Keratinocyte (primary cell): ENCODE data around the gene FGGY. TPM values are rescaled to one million over a fixed set of nuclear protein-coding genes. Genes with fewer than 3 reads are reported as not detected.

Source experiments
- DNase-seq: peaks from one replicate; pipeline ENCODE4 v3.0.0-alpha.2; 2011; ENCODE audit warnings: low read depth, missing footprints, low spot score
- FAIRE-seq: peaks from 2 replicates; lab custom pipeline; 2011; peaks lifted over from hg19 to GRCh38; lab: Jason Lieb, UNC
- H2AFZ ChIP-seq: 2 replicates; pipeline ENCODE4 v1.6.0; 2012; ENCODE audit warnings: low read length, control low read depth, inconsistent platforms; ENCODE audit not compliant: control insufficient read depth
- H3K27ac ChIP-seq: 2 replicates; pipeline ENCODE4 v1.5.1; 2011; ENCODE audit warnings: low read length; ENCODE audit not compliant: control insufficient read depth, insufficient read depth
- H3K27me3 ChIP-seq: 3 replicates; pipeline ENCODE4 v1.6.0; 2011; ENCODE audit warnings: low read length; ENCODE audit not compliant: control insufficient read depth, insufficient read depth; ENCODE audit errors: extremely low read depth
- H3K36me3 ChIP-seq, 2 experiments: 2 replicates in 1 of 2; 3 replicates in 1 of 2; pipeline ENCODE4 v1.5.1; 2011; ENCODE audit warnings: low read length in 2 of 2, mild to moderate bottlenecking in 1 of 2; ENCODE audit not compliant: control insufficient read depth in 2 of 2, insufficient read depth in 2 of 2; ENCODE audit errors: extremely low read depth in 1 of 2
- H3K4me1 ChIP-seq: 3 replicates; pipeline ENCODE4 v1.5.1; 2011; ENCODE audit warnings: low read length; ENCODE audit not compliant: control insufficient read depth, insufficient read depth; ENCODE audit errors: extremely low read depth
- H3K4me2 ChIP-seq: 3 replicates; pipeline ENCODE4 v1.6.0; 2011; ENCODE audit warnings: low read depth, low read length; ENCODE audit not compliant: control insufficient read depth, insufficient read depth; ENCODE audit errors: extremely low read depth
- H3K4me3 ChIP-seq, 3 experiments: fragments of 200-600 bp in 1 of 3; sonication (generic) in 1 of 3; 2 replicates in 2 of 3; 3 replicates in 1 of 3; pipeline ENCODE4 v1.5.1; 2011 to 2016; ENCODE audit warnings: low read length in 3 of 3, mild to moderate bottlenecking in 3 of 3, control low read depth in 2 of 3, inconsistent platforms in 1 of 3, low read depth in 1 of 3, mixed read lengths in 1 of 3, mixed run types in 1 of 3, moderate library complexity in 1 of 3; ENCODE audit not compliant: control insufficient read depth in 2 of 3, insufficient read depth in 2 of 3; ENCODE audit errors: extremely low read depth in 1 of 3
- H3K79me2 ChIP-seq: 2 replicates; pipeline ENCODE4 v1.6.0; 2012; ENCODE audit warnings: low read length; ENCODE audit not compliant: control insufficient read depth, insufficient read depth
- H3K9ac ChIP-seq: 3 replicates; pipeline ENCODE4 v1.6.0; 2011; ENCODE audit warnings: low read length; ENCODE audit not compliant: control insufficient read depth, insufficient read depth; ENCODE audit errors: extremely low read depth
- H3K9me1 ChIP-seq: 3 replicates; pipeline ENCODE4 v1.6.0; 2011; ENCODE audit warnings: low read length; ENCODE audit not compliant: control insufficient read depth, insufficient read depth; ENCODE audit errors: extremely low read depth
- H3K9me3 ChIP-seq: 2 replicates; pipeline ENCODE4 v1.5.1; 2012; ENCODE audit warnings: low read depth, low read length; ENCODE audit not compliant: control insufficient read depth
- H4K20me1 ChIP-seq: 3 replicates; pipeline ENCODE4 v1.6.0; 2011; ENCODE audit warnings: low read length; ENCODE audit not compliant: control insufficient read depth, insufficient read depth; ENCODE audit errors: extremely low read depth
- CTCF ChIP-seq, 3 experiments: IDR thresholded peaks in 1 of 3; conservative IDR thresholded peaks in 1 of 3; optimal IDR thresholded peaks in 1 of 3; 2 replicates in 2 of 3; 3 replicates in 1 of 3; pipeline versions ENCODE3 to v1.5.1; 2011; ENCODE audit warnings: low read length in 3 of 3, mild to moderate bottlenecking in 3 of 3, moderate library complexity in 2 of 3, control low read depth in 1 of 3, inconsistent platforms in 1 of 3; ENCODE audit not compliant: insufficient read depth in 2 of 3; ENCODE audit errors: extremely low read depth in 1 of 3
- EZH2 ChIP-seq: IDR thresholded peaks from one replicate; pipeline ENCODE4 v1.6.1; 2012; ENCODE audit warnings: inconsistent platforms, mild to moderate bottlenecking, low read length, moderate library complexity
- dilution Hi-C: fragments of 300-500 bp; cut with MboI; formaldehyde crosslinking; loops from one replicate; pipeline ENCODE4 v1.7.0; 2020; ENCODE audit warnings: low sequenced_read_pairs; ENCODE audit not compliant: extremely low pct_ligation_motif_present
- polyA plus RNA-seq, 5 experiments: library from polyadenylated mRNA; depleted of rRNA in 3 of 5; stranded (reverse) in 3 of 5; stranded (forward) in 1 of 5; unstranded in 1 of 5; fragments of >200 nt; gene quantifications; 1 replicate in 1 of 5; 2 replicates in 3 of 5; 3 replicates in 1 of 5; pipeline versions ENCODE4 v1.2.1 to v1.2.3, GENCODE V29; 2011 to 2012; ENCODE audit warnings: missing spikeins in 2 of 5, low read depth in 1 of 5, low replicate concordance in 1 of 5

Gene FGGY
- polyA plus RNA-seq, 1 donor (not counting 4 experiments of a cell fraction or from before 2014, with no cell fraction given), result 16.6 TPM

GRCh38 chr1:59641836-59642235, 344.9 kb downstream of the FGGY start:
- Histone ChIP-seq H3K27me3 (no peaks in the 10 kb centered on the region), H3K27ac (no peak overlapping the region)

GRCh38 chr1:59643526-59643925, 346.6 kb downstream of the FGGY start:
- Histone ChIP-seq H3K27ac (no peak overlapping the region), H3K9me3 (no peaks in the 10 kb centered on the region), H3K27me3 (no peaks in the 10 kb centered on the region), H3K79me2 (no peaks in the 10 kb centered on the region), H3K9me1 (no peaks in the 10 kb centered on the region), H3K4me3 (no peak overlapping the region), H3K9ac (no peak overlapping the region), H2AFZ (no peak overlapping the region), H3K4me2 (no peak overlapping the region), H3K4me1 (no peaks in the 10 kb centered on the region), H4K20me1 (no peaks in the 10 kb centered on the region), H3K36me3 (no peaks in the 10 kb centered on the region)
- no peak for DNase-seq
- TF ChIP-seq EZH2 (no peak), CTCF (optimal IDR thresholded peaks at IDR 0.05 in 1 of 3, IDR thresholded peaks at IDR 0.05 in 1 of 3, conservative IDR thresholded peaks at IDR 0.05 in 1 of 3; ENCODE audit: extremely low read depth in 1 of 3, insufficient read depth in 2 of 3, low read length in 3 of 3) (no peak)
- dilution Hi-C loops, result no loop called here
- FAIRE-seq, result no peak

More at GRCh38 chr1:59641836-59642235, 344.9 kb downstream of the FGGY start:
- no peaks in the 10 kb centered on the region for H3K4me1 ChIP-seq
- no peak overlapping the region for H3K9ac ChIP-seq
- H2AFZ ChIP-seq, result no peak overlapping the region
- H3K79me2 ChIP-seq, result no peaks in the 10 kb centered on the region
- H4K20me1 ChIP-seq, result no peaks in the 10 kb centered on the region
- DNase-seq (no peak), FAIRE-seq (no peak)
- H3K4me3 ChIP-seq, result no peak overlapping the region
- TF ChIP-seq CTCF (optimal IDR thresholded peaks at IDR 0.05 in 1 of 3, IDR thresholded peaks at IDR 0.05 in 1 of 3, conservative IDR thresholded peaks at IDR 0.05 in 1 of 3; ENCODE audit: extremely low read depth in 1 of 3, insufficient read depth in 2 of 3, low read length in 3 of 3) (no peak), EZH2 (no peak)
- dilution Hi-C loops, result no loop called here
- no peaks in the 10 kb centered on the region for H3K9me3 ChIP-seq
- no peaks in the 10 kb centered on the region for H3K36me3 ChIP-seq
- no peak overlapping the region for H3K4me2 ChIP-seq
- no peaks in the 10 kb centered on the region for H3K9me1 ChIP-seq
